HepG2 (cell line): ENCODE results near the gene ZFPM1. TPM values are rescaled to one million over a fixed set of nuclear protein-coding genes. Genes with fewer than 3 reads are reported as not detected.

ENCODE experiments used
- AKAP8 ChIP-seq: sonication (generic); formaldehyde crosslinking; IDR thresholded peaks from 2 replicates; pipeline ENCODE4 v1.5.1; 2020; ENCODE audit warnings: mild to moderate bottlenecking, missing genetic modification reagents
- CAMTA2 ChIP-seq: sonication (generic); formaldehyde crosslinking; IDR thresholded peaks from 2 replicates; pipeline ENCODE4 v1.4.0; 2020; ENCODE audit warnings: mild to moderate bottlenecking, missing genetic modification reagents, borderline replicate concordance
- ETV6 ChIP-seq: sonication (generic); formaldehyde crosslinking; conservative IDR thresholded peaks from 2 replicates; pipeline ENCODE4 v1.4.0; 2020; ENCODE audit warnings: missing genetic modification reagents
- HOXD1 ChIP-seq: sonication (generic); formaldehyde crosslinking; IDR thresholded peaks from 2 replicates; pipeline ENCODE4 v1.5.0; 2020; ENCODE audit warnings: missing genetic modification reagents
- MAFF ChIP-seq: IDR thresholded peaks from 2 replicates; pipeline ENCODE4 v1.6.1; 2011; ENCODE audit warnings: low read depth, low read length, improper control_type of control experiment
- NBN ChIP-seq: fragments of 450-650 bp; conservative IDR thresholded peaks from 2 replicates; pipeline ENCODE4 v1.6.1; 2017
- SETDB1 ChIP-seq: sonication (generic); formaldehyde crosslinking; IDR thresholded peaks from 2 replicates; pipeline ENCODE4 v1.5.1; 2020; ENCODE audit warnings: missing genetic modification reagents, mild to moderate bottlenecking, borderline replicate concordance
- SP2 ChIP-seq: sonication (generic); formaldehyde crosslinking; IDR thresholded peaks from 2 replicates; pipeline ENCODE4 v1.5.1; 2020; ENCODE audit warnings: mild to moderate bottlenecking, missing genetic modification reagents
- SPEN ChIP-seq: sonication (generic); formaldehyde crosslinking; IDR thresholded peaks from 2 replicates; pipeline ENCODE4 v1.5.1; 2020; ENCODE audit warnings: low read depth, mild to moderate bottlenecking, missing genetic modification reagents
- ZNF350 ChIP-seq: sonication (generic); formaldehyde crosslinking; IDR thresholded peaks from 2 replicates; pipeline ENCODE4 v1.4.0; 2020; ENCODE audit warnings: mild to moderate bottlenecking, low read depth, missing genetic modification reagents, borderline replicate concordance
- ZNF383 ChIP-seq: sonication (generic); formaldehyde crosslinking; IDR thresholded peaks from 2 replicates; pipeline ENCODE4 v1.4.0; 2020; ENCODE audit warnings: missing genetic modification reagents, mild to moderate bottlenecking, borderline replicate concordance
- ZNF713 ChIP-seq: sonication (generic); formaldehyde crosslinking; IDR thresholded peaks from 2 replicates; pipeline ENCODE4 v1.4.0; 2020; ENCODE audit warnings: mild to moderate bottlenecking, missing genetic modification reagents
- ZNF737 ChIP-seq: sonication (generic); formaldehyde crosslinking; IDR thresholded peaks from 2 replicates; pipeline ENCODE4 v1.5.0; 2020; ENCODE audit warnings: missing genetic modification reagents, mild to moderate bottlenecking, borderline replicate concordance
- ZNF788 ChIP-seq: sonication (generic); formaldehyde crosslinking; IDR thresholded peaks from 2 replicates; pipeline ENCODE4 v1.5.0; 2020; ENCODE audit warnings: mild to moderate bottlenecking, missing genetic modification reagents, borderline replicate concordance
- ZUFSP ChIP-seq: sonication (generic); formaldehyde crosslinking; IDR thresholded peaks from 2 replicates; pipeline ENCODE4 v1.9.0; 2021; ENCODE audit warnings: missing genetic modification reagents, mild to moderate bottlenecking, borderline replicate concordance
- polyA plus RNA-seq, 8 experiments: library from polyadenylated mRNA; depleted of rRNA in 3 of 8; stranded (reverse) in 7 of 8; unstranded in 1 of 8; fragments of >200 nt; fragmentation: Illumina TruSeq in 4 of 8; extraction: Trizol in 4 of 8; gene quantifications; 2 replicates each; pipeline versions ENCODE4 v1.2.1 to v1.2.3, GENCODE V29; 2011 to 2016; ENCODE audit warnings: low read depth in 4 of 8, missing spikeins in 1 of 8, mixed read lengths in 1 of 8; ENCODE audit not compliant: insufficient read depth in 1 of 8
- total RNA-seq, 5 experiments: library from RNA; depleted of rRNA; stranded (reverse); fragments of >200 nt; fragmentation: Illumina TruSeq; extraction: Trizol; gene quantifications; 2 replicates each; pipeline ENCODE4 v1.2.3, GENCODE V29; 2016; ENCODE audit warnings: low read depth in 1 of 5
- TF ChIP-seq, protein P1 (sequence below): sonication (generic); formaldehyde crosslinking; IDR thresholded peaks from 2 replicates; pipeline ENCODE4 v1.5.0; 2020; ENCODE audit warnings: missing genetic modification reagents
- TF ChIP-seq, protein P2 (sequence below): IDR thresholded peaks from 2 replicates; pipeline ENCODE4 v1.6.1; 2016
- TF ChIP-seq, protein P3 (sequence below): sonication (generic); formaldehyde crosslinking; IDR thresholded peaks from 2 replicates; pipeline ENCODE4 v1.5.1; 2020; ENCODE audit warnings: mild to moderate bottlenecking, missing genetic modification reagents

Gene ZFPM1
- total and polyA plus RNA-seq, 2 of the 13 experiments (the other 11 are each of a cell fraction or from before 2014, with no cell fraction given): 1.3 to 3.8 TPM

DNA sequence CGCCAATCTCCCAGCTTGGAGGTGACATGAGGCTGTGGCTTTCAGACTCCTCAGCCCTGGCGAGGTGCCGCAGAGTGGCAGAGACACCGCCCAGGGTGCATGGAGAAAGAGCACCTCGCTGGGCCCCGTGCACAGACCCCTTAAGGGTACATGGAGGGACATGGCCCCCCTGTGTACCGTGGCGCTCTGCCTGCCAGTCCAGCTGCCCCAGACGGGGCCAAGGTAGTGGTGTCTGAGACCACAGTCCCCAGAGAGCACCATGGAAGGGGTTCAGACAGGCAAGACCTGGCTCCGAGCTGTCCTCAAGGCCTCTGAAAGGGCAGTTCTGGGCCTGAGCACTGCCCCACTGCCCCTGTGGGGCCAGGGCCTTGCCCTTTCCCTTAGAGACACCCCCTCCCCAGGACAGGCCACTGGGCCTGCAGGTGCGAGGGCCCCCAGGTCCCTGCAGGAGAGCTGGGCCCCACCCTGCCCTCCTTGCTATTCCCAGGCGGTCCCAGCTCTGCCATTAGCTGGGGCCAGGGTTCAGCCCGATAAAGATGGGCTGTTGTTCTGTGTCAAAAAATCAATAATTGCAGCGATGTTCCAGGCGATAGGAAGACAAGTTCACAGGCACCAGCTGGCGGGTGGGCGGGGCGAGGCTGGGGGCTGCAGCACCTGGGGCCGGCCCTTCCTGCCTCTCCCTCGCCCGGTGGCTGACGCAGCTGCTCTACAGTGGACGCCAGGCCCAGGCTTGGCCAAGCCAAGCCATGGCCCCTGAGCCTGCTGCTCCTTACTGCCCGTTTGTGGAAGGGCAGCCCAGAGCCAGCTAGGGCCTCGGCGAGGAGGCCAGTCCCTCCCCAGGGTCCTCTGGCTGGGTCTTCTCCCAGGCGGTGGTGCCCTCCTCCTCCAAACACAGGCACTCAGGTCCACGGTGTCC, 51.7 kb downstream of the ZFPM1 start (continued):
- TF ChIP-seq CAMTA2 (CRISPR knock-in tag) (peak; percentile 1; the same call in 1 of the 2 replicates), ZNF713 (CRISPR knock-in tag) (peak; percentile 18; the same call in 1 of the 2 replicates), AKAP8 (CRISPR knock-in tag) (peak; percentile 94), MAFF (no peak), SPEN (CRISPR knock-in tag) (peak; percentile 95), ZNF383 (CRISPR knock-in tag) (peak; percentile 82), ZNF350 (CRISPR knock-in tag) (peak; percentile 98), NBN (no peak), SETDB1 (no peak), ZNF737 (CRISPR knock-in tag) (peak; percentile 78; the same call in 1 of the 2 replicates), ETV6 (CRISPR knock-in tag) (no peak; the same call in none of the 2 replicates), ZUFSP (CRISPR knock-in tag) (no peak), ZNF788 (CRISPR knock-in tag) (peak; percentile 89), SP2 (0 out of 2 replicates have a peak, but pooled peaks have one; percentile 36), HOXD1 (CRISPR knock-in tag) (peak; percentile 75)
- TF ChIP-seq, protein P1, sequence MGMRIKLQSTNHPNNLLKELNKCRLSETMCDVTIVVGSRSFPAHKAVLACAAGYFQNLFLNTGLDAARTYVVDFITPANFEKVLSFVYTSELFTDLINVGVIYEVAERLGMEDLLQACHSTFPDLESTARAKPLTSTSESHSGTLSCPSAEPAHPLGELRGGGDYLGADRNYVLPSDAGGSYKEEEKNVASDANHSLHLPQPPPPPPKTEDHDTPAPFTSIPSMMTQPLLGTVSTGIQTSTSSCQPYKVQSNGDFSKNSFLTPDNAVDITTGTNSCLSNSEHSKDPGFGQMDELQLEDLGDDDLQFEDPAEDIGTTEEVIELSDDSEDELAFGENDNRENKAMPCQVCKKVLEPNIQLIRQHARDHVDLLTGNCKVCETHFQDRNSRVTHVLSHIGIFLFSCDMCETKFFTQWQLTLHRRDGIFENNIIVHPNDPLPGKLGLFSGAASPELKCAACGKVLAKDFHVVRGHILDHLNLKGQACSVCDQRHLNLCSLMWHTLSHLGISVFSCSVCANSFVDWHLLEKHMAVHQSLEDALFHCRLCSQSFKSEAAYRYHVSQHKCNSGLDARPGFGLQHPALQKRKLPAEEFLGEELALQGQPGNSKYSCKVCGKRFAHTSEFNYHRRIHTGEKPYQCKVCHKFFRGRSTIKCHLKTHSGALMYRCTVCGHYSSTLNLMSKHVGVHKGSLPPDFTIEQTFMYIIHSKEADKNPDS (CRISPR knock-in tag): peak; percentile 47; the same call in 1 of the 2 replicates
- TF ChIP-seq, protein P2, sequence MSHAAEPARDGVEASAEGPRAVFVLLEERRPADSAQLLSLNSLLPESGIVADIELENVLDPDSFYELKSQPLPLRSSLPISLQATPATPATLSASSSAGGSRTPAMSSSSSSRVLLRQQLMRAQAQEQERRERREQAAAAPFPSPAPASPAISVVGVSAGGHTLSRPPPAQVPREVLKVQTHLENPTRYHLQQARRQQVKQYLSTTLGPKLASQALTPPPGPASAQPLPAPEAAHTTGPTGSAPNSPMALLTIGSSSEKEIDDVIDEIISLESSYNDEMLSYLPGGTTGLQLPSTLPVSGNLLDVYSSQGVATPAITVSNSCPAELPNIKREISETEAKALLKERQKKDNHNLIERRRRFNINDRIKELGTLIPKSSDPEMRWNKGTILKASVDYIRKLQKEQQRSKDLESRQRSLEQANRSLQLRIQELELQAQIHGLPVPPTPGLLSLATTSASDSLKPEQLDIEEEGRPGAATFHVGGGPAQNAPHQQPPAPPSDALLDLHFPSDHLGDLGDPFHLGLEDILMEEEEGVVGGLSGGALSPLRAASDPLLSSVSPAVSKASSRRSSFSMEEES (CRISPR knock-in tag): peak; percentile 42
- TF ChIP-seq, protein P3, sequence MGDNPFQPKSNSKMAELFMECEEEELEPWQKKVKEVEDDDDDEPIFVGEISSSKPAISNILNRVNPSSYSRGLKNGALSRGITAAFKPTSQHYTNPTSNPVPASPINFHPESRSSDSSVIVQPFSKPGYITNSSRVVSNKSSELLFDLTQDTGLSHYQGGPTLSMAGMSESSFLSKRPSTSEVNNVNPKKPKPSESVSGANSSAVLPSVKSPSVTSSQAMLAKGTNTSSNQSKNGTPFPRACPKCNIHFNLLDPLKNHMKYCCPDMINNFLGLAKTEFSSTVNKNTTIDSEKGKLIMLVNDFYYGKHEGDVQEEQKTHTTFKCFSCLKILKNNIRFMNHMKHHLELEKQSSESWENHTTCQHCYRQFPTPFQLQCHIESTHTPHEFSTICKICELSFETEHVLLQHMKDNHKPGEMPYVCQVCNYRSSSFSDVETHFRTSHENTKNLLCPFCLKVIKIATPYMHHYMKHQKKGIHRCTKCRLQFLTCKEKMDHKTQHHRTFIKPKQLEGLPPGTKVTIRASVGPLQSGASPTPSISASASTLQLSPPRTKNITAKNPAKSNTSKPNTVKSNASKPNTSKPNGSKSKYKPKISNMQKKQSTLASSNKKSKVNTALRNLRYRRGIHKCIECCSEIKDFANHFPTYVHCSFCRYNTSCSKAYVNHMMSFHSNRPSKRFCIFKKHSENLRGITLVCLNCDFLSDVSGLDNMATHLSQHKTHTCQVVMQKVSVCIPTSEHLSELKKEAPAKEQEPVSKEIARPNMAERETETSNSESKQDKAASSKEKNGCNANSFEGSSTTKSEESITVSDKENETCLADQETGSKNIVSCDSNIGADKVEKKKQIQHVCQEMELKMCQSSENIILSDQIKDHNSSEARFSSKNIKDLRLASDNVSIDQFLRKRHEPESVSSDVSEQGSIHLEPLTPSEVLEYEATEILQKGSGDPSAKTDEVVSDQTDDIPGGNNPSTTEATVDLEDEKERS (CRISPR knock-in tag): peak; percentile 85; the same call in 1 of the 2 replicates
